GM19397 (cell line): ENCODE data around the gene ZNF326.
"Not testable (repeated sequence)": the region's sequence is repeated elsewhere in the genome, so short reads cannot be mapped to it uniquely, and the experiment has no call there.

Source experiments
- ATAC-seq: cut with Tn5 transposase; IDR thresholded peaks from one replicate; pipeline ENCODE4 v1.9.1; 2021; ENCODE audit warnings: mild to moderate bottlenecking, moderate library complexity; ENCODE audit not compliant: unreplicated experiment

Gene ZNF326

DNA sequence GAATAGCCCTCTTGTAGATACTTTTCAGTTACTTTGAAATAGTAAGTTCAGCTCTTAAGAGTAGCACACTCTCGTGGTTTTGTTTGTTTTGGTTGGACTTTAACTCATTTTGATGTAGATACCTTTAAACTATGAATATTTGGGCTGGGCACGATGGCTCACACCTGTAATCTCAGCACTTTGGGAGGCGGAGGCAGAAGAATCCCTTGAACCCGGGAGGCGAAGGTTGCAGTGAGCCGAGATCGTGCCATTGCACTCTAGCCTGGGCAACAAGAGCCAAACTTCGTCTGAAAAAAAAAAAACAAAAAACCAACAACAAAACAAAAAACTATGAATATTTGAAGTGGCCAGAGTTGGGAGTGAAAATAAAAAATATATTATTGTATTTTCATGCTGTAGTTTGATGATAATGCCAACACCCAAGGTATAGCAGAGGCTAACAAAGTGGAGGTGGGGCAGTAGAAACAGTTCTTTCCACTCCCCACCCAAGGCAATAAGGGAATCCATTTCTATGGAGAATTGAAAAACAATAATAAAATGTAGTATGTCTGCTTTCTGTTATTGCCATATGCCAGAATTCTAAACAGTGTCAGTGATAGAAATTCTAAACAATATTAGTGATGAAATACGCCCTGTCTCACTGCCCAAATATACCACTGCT is 1.7 kb downstream of the ZNF326 start:
- ATAC-seq: no peak

DNA sequence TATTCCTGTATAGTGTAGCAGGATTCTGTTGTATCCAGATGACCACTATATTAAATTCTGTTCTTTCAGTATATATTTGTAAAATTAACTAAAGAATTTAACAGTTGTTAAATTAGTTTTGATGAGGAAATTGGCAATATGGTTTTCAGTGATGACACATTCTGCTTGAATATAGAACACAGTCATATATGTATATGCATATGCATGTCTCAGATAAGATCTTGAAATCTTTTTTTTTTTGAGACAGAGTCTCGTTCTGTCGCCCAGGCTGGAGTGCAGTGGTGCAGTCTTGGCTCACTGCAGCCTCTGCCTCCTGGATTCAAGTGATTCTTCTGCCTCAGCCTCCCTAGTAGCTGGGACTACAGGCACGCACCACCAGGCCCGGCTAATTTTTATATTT is 2.2 kb downstream of the ZNF326 start:
- not testable (repeated sequence) for ATAC-seq

DNA sequence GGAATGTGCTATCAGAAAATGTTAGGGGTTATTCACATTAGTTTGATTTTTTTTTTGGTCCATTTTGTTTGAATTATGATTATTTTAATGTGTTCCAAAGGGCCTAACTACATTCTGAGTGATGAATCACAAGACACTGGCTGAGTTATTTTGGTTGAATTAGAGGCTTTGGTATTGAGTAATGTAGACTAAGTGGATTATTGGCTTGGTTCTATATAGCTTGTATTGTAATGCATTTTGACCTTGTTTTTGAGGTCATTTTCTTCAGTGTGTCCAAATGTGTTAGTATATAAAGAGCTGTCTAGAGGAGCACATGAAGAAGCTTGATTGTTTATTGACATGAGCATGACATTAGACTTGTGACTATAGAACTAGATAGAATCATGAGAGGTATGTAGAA is 3.4 kb downstream of the ZNF326 start:
- no peak for ATAC-seq

DNA sequence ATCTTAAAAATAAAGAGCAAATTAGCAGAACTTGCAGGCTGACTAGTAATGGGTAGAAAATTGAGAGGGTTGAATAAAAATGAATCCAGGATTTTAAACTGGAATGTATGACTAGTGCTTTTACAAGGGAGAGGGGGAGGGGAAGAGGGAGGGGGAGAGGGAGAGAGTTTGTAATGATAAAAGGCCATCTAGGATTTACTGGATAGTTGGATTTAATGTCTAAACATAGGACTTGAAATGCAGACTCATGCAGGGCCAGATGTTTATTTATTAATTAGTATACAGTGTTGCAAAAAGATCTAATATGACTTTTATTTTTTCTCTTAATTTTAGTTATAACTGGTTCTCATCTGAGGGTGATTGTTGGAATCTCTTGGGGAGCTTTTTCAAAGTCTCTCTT is 4.3 kb downstream of the ZNF326 start:
- no peak for ATAC-seq

DNA sequence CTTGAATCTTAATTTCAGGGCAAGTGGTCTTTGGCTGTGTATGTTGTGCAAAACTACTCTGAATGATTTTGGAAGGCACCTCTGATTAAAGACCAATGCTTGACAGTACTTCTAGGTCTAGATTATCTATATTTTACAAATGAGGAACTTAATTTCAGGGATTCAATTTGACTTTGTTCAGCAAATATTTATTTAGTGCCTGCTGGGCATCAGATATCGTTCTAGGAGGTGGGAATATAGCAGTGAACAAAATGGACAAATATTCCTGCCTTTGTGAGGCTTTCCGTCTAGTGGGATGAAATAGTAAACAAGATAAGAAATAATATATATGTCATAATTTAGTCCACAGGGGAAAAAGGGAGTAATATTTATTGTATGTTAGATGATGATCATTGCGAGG is 4.7 kb downstream of the ZNF326 start:
- ATAC-seq: no peak

DNA sequence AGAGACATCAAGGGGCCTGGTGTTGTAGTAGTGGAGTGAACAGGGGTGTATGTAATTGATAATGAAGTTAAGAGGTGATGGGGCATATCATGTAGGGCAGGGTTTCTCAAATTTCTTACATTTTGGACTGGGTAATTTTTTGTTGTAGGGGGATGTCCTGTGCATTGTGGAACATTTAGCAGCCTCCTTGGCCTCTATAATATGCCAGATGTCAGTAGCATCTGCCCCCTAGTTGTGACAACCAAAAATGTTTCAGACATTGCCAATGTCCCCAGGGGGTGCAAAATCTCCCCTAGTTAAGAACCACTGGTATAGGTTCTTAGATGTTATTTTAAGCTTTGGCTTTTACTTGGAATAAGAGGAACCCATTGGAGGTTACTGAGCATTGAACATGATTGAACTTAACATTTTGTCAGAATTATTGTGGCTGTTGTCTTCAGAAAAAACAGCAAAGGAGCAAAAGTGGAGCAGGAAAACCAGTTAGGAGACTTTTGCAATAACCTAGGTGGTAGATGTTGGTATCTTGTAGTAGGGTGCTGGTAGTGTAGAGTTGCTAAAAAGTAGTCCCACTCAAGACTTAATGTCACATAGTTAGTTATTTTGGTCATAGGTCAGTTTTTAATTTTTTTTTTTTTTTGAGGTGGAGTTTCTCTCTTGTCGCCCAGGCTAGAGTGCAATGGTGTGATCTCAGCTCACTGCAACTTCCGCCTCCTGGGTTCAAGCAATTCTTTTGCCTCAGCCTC is 6.2 kb downstream of the ZNF326 start:
- ATAC-seq: no peak

DNA sequence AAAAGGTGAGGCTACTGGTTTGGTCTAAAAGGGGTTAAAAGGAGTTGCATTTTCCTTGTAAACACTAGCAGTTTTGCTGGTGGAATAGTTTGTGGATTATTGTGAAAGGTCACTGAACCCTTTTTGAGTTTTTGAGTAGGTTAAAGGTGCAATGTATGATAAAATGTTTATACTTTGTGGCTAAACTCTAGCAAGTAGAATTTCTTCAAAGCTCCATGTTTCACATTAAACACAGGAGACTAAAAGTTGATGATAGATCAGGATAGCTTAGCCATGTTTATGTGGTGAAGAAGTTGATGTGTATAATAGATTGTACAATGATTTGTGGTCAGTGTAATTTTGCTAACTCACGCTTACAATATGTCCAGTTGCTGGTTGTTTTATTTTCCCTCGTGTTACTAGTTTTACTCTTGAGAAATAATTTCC is 13.1 kb downstream of the ZNF326 start:
- ATAC-seq: no peak

DNA sequence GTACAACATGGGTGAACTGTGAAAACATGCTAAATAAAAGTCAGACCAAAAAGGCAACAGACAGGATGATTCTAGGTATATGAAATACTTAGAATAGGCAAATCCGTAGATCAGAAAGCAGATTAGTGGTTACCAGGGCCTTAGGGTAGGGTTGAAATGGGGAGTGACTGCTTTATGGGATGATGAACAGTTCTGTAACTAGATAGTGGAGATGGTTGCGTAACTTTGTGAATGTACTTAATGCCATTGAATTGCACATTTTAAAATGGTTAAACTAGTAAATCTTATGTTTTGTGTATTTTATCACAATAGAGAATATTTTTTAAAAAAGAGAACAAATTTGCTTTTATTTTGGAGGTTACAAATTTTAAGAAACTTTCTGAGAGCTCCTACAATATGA is 17.4 kb downstream of the ZNF326 start:
- ATAC-seq: no peak

DNA sequence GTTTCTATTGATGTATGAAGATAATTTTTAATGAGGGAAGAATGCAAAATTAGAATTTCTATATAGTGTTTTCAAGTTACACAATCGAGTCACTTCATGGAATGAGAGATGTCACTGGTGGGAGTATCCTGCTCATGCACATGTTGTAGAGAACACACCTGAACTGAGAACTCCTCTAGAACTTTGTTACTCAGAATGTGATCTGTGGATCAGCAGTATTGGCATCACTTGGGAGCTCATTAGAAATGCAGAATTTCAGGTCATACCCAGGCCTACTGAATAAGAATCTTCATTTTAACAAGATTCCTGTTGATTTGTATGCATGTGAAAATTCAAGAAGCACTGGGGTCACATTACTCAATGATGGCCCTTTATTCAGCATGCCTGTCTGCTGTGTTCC is 28.8 kb downstream of the ZNF326 start:
- no peak for ATAC-seq

DNA sequence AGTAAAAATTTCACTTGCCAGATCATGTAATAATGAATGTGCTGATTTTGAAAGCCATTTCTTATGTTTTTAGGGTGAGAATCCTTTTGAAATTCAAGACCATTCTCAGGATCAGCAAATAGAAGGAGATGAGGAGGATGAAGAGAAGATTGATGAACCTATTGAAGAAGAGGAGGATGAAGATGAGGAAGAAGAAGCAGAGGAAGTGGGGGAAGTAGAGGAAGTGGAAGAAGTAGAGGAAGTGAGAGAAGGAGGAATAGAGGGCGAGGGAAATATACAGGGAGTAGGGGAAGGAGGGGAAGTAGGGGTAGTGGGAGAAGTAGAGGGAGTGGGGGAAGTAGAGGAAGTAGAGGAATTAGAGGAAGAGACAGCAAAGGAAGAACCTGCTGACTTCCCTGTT is 32.4 kb downstream of the ZNF326 start:
- ATAC-seq: no peak

DNA sequence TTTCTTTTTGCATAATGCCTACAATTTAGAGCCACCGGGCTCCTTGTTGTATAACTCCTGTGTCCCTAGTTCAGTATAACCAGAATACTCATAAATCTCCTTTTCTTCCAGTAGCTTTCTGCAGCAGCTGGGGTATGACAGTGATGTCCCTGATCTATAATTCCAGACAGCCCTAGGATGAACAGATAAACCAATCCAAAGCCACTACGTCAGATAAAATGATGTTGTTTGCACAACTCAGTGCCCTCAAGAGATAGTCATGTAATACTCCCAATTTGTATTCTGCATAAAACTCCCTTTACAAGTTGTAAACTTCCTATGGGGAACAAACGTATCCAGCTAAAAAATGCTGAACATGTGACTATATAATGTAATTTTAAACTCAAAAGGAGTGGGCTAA is 44.7 kb downstream of the ZNF326 start:
- no peak for ATAC-seq

DNA sequence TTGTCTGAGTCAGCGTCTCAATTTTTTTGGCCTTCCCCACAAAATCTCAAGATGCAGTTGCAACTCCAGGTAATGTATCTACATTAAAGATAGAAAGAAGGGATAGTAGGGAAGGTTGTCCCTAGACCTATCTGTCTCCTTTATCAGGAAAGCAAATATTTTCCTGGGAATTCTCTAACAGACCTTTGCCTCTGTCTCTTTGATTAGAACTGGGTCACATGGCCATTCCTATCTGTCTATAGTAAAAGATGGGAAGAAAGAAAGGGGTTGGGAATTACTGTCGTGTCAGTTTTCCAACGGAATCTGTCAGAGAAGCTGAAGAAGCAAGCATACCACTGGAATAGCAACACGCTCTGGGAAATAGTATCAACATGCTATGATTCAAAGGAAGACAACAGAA is 48.7 kb downstream of the ZNF326 start:
- ATAC-seq: no peak

DNA sequence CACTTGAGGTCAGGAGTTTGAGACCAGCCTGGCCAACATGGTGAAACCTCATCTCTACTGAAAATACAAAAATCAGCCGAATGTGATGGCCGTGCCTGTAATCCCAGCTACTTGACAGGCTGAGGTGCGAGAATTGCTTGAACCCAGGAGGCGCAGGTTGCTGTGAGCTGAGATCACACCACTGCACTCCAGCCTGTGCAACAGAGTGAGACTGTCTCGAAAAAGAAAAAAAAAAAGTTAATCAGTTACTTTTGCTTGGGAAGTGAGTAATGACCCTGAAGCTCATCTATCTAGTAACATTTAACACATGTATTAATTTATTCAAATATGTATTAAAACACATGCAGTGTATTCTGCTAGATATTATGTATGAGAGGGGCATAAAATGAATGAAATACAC is 49.4 kb downstream of the ZNF326 start:
- no peak for ATAC-seq

DNA sequence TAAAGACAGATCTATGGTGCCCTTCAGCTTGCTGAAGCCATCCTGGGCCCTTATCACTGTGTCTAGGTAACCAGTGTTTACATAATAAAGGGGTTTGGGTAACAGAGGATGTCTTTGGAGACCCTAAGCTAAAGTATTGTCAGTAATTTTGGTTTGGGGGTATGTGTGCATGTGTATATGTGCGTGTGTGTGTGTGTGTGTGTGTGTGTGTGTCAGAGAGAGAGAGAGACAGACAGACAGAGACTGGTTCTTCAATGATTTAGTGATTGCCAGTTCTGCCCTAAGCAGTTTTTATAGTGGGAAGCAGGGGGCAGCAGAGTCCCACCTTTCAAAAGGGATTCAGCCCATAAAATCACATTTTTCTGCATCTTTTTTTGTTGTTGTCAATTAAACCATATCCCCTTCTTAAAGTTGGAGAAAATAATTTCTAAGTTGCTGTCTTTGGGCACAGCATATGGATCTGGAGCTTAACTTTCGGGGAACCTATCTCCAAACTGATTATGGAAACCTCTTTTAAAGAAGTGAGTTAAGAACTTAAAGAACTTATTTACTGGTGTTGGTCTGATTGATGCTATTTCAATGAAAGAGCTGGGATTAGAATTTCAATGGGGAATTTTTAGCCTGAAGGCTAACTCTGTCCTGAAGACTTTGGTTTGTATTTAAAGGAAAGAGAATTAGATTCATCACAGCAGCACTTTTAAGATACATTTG is 51.1 kb downstream of the ZNF326 start:
- ATAC-seq: no peak

DNA sequence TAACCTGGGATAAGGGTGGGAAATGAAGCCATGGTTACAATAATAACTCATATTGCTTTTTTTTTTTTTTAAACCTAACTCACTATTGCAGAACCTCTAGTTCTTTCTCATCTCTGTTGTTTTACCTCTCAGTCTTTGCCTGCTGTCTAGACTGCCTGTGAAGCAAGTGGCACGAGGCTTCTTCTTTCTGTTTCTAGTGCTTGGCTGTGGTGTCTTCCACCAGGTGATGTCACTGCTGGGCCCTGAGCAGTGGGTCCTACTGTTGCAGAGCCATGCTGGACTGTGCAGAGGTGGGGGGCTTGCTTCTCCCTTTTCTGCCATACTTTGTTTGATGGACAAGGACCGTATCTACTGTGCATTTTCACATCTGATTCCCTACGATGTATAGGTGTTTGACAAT is 51.7 kb downstream of the ZNF326 start:
- ATAC-seq: no peak

DNA sequence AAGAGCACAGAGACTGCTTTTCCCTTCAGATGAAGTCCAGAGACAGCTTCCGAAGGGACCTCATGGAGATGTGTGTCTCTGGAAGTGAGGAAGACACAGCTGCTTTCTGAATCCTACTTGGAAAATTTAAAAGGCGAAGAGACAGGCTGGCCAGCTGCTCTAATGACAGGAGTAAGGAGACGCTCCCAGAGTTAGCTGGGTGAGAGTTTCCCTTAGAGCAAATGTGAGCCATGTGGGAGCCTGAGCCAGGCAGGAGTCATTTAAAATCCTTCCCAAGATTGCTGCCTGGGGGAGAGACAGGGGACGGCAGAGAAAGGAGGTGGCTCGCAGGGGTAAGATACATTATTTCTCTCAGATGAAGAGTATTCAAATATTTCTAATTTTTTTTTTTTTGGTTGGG is 53.1 kb downstream of the ZNF326 start:
- ATAC-seq: no peak

DNA sequence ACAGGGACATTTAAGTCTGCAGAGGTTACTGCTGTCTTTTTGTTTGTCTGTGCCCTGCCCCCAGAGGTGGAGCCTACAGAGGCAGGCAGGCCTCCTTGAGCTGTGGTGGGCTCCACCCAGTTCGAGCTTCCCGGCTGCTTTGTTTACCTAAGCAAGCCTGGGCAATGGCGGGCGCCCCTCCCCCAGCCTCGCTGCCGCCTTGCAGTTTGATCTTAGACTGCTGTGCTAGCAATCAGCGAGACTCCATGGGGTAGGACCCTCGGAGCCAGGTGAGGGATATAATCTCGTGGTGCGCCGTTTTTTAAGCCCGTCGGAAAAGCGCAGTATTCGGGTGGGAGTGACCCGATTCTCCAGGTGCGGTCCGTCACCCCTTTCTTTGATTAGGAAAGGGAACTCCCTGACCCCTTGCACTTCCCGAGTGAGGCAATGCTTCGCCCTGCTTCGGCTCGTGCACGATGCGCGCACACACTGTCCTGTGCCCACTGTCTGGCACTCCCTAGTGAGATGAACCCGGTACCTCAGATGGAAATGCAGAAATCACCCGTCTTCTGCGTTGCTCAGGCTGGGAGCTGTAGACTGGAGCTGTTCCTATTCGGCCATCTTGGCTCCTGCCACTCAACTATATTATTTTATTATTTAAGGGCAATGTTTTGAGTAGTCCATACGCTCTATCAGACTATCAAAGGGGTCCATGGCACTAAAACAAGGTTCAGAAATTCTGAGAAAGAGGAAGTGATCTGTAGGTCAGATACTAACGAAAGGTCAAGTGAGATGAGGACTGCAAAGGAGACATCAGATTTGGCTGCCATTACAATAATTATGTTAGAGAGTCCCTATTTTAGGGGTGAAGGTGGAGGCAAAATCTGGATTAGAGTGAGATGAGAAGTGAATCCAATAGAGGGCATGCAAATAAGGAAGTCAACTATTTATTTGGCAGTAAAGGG is 68.1 kb downstream of the ZNF326 start:
- ATAC-seq: not testable (repeated sequence)

DNA sequence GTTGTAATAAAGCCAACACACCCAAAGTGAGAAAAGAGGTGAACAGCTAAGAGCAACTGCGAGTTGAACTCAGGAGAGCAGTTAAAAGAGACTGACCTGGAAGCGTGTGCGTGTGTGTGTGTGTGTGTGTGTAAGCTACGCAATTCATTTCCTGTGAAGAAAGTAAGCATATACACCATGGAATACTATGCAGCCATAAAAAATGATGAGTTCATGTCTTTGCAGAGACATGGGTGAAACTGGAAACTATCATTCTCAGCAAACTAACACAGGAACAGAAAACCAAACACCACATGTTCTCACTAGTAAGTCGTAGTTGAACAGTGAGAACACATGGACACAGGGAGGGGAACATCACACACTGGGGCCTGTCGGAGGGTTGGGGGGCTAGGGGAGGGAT is 69.2 kb downstream of the ZNF326 start:
- ATAC-seq: not testable (repeated sequence)

DNA sequence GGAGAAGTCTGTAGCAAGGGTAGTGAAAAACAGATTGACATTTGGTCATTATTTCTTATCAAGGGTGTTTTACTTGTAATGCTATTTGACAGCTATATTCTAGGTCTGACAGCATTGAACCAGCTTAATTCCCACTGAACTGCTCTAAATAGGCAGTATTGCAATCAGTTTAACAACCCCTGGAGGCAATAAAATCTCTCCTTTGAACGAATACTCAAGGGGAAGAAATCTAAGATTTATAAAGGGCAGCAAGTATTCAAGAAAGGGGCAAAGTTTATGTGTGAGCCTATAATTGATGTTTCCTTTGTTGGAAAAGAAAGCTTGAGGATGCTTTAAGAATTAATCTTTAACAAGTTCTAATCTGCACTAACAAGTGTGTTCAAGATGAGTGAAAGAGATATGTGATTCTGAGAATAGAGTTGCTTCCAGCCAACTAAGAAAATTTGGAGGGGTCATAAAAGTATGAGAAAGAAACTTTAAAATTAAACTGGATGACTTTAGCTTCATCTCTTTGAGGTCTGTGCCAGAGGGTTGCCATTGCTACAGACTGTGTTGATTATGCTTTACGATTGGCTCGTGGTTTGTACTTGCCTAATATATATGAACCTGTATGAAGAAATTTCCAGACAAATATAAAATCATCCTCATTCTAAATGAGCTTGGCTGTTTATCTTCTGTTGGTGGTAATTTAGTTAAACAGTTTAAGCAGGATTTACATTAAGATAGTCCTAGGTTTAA is 72.5 kb downstream of the ZNF326 start:
- no peak for ATAC-seq

DNA sequence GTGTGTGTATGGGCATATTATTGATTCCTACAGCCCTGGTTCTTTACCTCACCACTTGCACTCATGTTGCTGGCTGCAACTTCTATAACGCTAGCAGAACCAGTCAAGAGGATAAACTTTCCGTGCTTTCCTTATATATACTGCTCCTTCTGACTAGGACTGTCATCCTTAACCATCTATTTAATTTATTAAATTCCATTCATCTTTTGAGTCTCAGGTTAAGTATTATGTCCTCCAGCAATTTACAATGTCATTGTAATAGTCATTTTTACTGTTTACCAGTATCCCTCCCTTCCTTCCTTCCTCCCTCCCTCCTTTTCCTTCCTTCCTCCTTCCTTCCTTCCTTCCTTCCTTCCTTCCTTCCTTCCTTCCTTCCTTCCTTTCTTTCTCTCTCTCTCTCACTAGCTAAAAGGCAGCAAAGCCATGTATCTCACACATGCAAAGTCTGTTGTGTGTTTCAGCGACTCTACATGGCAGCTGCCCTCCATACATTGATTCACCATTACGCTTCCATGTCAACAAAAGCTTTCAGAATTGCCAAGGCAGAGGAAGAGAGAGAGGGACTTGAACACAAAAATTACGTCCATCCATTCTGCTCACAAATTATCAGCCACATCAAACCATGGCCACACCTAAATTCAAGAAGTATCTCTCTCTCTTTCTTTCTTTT is 73.8 kb downstream of the ZNF326 start:
- ATAC-seq: no peak
